Erythroblast (primary cell): ENCODE results near the gene DCUN1D2.

ENCODE experiments used
- GATA1 ChIP-seq: IDR thresholded peaks from 2 replicates; pipeline ENCODE4 v1.6.1; 2011; ENCODE audit warnings: low read depth, mild to moderate bottlenecking, control low read depth, low read length, moderate library complexity
- POLR2A ChIP-seq: IDR thresholded peaks from 2 replicates; pipeline ENCODE4 v1.6.1; 2011; ENCODE audit warnings: mild to moderate bottlenecking, low read length

- TF ChIP-seq POLR2A (no peak), GATA1 (no peak)
Measured at GRCh38 chr13:113491418-113491883, 940 bp upstream of the DCUN1D2 start.
